HL-60 (cell line): ENCODE results near the gene ADAMTSL3.

Experiments
- DNase-seq, 2 experiments: peaks; one replicate each; pipeline ENCODE4 v3.0.0-alpha.2; 2010 to 2020; ENCODE audit warnings: low read depth in 1 of 2, low spot score in 1 of 2
- H3K27ac ChIP-seq: fragments of 250-450 bp; sonication (Bioruptor Pico); replicated peaks from 2 replicates; pipeline ENCODE4 v1.5.1; 2020; ENCODE audit warnings: mild to moderate bottlenecking, moderate library complexity
- H3K27me3 ChIP-seq: fragments of 250-450 bp; sonication (Bioruptor Pico); 2 replicates; pipeline ENCODE4 v1.5.1; 2021; ENCODE audit warnings: mild to moderate bottlenecking, moderate library complexity; ENCODE audit not compliant: insufficient read depth, poor library complexity, severe bottlenecking
- H3K4me3 ChIP-seq: replicated peaks from 2 replicates; pipeline ENCODE4 v1.5.1; 2011; ENCODE audit warnings: mild to moderate bottlenecking, control low read depth, low read length; ENCODE audit not compliant: insufficient read depth
- GABPA ChIP-seq: IDR thresholded peaks from 2 replicates; pipeline ENCODE4 v1.6.1; 2012; ENCODE audit warnings: low read depth
- POLR2AphosphoS5 ChIP-seq: IDR thresholded peaks from 2 replicates; pipeline ENCODE4 v1.6.1; 2012; ENCODE audit warnings: low read depth
- REST ChIP-seq: IDR thresholded peaks from 2 replicates; pipeline ENCODE4 v1.6.1; 2012; ENCODE audit warnings: low read depth; ENCODE audit not compliant: insufficient replicate concordance
- SPI1 ChIP-seq: IDR thresholded peaks from 2 replicates; pipeline ENCODE4 v1.6.1; 2012; ENCODE audit warnings: low read depth, mild to moderate bottlenecking, borderline replicate concordance
- TF ChIP-seq, protein P1 (sequence below): IDR thresholded peaks from one replicate; pipeline ENCODE4 v1.5.1; 2011; ENCODE audit warnings: low read length, control low read depth, inconsistent platforms; ENCODE audit not compliant: insufficient read depth

Gene ADAMTSL3

DNA sequence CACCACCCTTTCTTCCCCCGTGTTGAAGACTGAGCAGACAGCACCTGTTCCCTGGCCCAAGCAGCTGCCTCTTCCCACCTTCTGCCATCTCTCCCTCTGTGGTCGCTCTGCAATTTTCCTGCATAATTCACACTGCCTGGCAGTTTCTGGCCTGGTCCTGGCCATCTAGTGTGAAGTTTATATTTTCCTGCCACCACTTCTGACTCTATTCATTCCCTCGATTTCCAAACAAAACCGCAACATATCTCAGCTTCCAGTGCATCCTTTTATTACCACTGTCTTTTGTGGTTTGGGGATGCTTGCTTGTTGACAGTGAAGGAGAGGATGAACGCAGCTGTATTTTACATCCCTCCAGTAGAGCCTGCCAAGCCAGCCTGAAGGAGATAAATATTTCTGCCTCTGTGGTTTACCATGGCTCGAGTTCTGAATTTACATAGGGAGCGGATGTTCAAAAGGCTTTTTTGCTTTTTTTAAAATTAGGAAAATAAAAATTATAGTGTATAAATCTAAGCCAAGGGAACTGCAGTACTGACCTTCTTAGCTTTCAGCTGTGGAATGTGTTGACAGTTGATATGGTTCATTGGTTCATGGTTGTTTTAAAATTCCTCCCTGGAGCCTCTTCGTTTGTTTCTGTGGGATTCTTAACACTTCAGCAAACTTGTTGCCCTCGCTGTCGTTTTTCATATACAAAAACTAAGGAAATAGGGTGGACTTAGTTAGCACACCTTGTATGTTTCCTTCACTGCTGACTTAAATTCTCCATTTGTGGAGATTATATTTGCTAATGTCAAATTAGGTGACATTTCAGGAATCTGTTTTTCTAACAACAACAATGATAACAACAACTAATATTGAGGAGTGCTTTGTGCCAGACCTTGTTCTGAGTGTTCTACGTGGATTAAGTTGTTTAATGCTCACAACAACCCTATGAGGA lies 250.5 kb downstream of the ADAMTSL3 start:
- Histone ChIP-seq H3K27me3 (no peaks in the 10 kb centered on the region), H3K27ac (no peak overlapping the region), H3K4me3 (no peak overlapping the region)
- DNase-seq, result no peak
- TF ChIP-seq SPI1, result no peak
- TF ChIP-seq POLR2AphosphoS5, result no peak
- TF ChIP-seq, protein P1, sequence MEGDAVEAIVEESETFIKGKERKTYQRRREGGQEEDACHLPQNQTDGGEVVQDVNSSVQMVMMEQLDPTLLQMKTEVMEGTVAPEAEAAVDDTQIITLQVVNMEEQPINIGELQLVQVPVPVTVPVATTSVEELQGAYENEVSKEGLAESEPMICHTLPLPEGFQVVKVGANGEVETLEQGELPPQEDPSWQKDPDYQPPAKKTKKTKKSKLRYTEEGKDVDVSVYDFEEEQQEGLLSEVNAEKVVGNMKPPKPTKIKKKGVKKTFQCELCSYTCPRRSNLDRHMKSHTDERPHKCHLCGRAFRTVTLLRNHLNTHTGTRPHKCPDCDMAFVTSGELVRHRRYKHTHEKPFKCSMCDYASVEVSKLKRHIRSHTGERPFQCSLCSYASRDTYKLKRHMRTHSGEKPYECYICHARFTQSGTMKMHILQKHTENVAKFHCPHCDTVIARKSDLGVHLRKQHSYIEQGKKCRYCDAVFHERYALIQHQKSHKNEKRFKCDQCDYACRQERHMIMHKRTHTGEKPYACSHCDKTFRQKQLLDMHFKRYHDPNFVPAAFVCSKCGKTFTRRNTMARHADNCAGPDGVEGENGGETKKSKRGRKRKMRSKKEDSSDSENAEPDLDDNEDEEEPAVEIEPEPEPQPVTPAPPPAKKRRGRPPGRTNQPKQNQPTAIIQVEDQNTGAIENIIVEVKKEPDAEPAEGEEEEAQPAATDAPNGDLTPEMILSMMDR, result no peak
- TF ChIP-seq REST, result no peak
- TF ChIP-seq GABPA, result no peak

DNA sequence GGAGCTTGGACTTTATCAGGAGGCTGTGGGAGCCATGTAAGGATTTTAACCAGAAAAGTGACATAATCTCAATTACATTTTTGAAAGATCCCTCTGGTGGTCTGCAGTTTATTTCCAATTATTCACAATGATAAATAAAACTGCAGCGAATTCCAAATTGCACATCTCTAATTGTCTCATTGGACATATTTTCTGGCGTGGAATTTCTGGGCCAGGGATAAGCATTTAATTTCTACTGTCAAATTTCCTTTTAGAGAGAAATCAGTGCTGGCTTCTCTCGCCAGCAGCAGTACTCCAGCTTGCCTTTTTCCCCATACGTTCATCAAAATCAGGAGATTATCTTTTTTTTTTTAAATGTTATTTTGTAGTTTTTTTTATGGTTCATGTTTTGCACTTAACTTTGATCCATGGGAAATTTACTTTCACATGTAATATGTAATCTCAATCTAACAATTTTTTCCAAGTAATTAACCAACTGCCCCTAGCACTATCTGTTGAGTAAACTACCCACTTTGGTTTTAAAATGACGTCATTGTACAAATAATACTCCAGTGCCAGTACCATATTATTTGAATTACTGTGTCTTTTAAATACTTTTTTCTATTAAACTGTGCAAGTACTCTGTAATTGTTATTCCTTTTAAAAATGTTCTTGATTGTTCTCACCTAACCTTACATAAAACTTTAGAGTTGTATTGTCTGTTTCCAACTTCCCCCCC lies 251.8 kb downstream of the ADAMTSL3 start:
- TF ChIP-seq, protein P1, result no peak
- TF ChIP-seq SPI1 (no peak), GABPA (no peak), REST (no peak), POLR2AphosphoS5 (no peak)
- H3K4me3 ChIP-seq, result no peak overlapping the region
- no peak for DNase-seq
- H3K27me3 ChIP-seq, result no peaks in the 10 kb centered on the region
- H3K27ac ChIP-seq, result no peak overlapping the region

DNA sequence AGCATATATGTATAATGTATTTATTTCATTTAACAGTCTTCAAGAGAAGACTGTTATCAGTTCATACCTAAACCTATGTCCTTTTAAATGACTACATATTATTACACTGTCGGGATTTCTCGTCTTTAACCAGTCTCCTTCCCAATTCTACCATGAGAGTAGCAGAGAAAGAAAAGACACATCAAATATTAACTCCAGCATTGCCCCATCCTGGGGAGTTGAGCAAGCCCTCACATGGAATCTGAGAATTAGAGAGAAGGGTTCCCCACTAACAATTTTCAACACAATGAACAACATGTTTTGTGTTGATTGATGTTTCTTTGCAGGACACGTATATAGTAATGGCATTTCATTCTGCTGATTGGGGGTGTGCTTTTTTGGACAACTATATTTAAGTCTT lies 257.4 kb downstream of the ADAMTSL3 start:
- Histone ChIP-seq H3K27ac (no peak overlapping the region), H3K27me3 (no peaks in the 10 kb centered on the region), H3K4me3 (no peak overlapping the region)
- DNase-seq, result no peak
- TF ChIP-seq, protein P1, result no peak
